K562 (cell line): ENCODE measurements around the gene ATP8B2.

Experiments used
- GATAD2B ChIP-seq: fragments of 450-650 bp; IDR thresholded peaks from 2 replicates; pipeline ENCODE4 v1.6.1; 2017; ENCODE audit warnings: mild to moderate bottlenecking, borderline replicate concordance
- MTA1 ChIP-seq: fragments of 450-650 bp; IDR thresholded peaks from 2 replicates; pipeline ENCODE4 v1.6.1; 2017; ENCODE audit warnings: borderline replicate concordance
- POLR2A ChIP-seq: fragments of 450-650 bp; conservative IDR thresholded peaks from 2 replicates; pipeline ENCODE4 v1.6.1; 2016
- RBM22 ChIP-seq: fragments of 200-400 bp; formaldehyde crosslinking; IDR thresholded peaks from 2 replicates; pipeline ENCODE4 v1.6.1; 2018; ENCODE audit warnings: low read length, low read depth; ENCODE audit not compliant: poor library complexity, severe bottlenecking
- SETDB1 ChIP-seq: IDR thresholded peaks from one replicate; pipeline ENCODE4 v1.6.1; 2012; ENCODE audit warnings: low read length, control low read depth, inconsistent platforms
- SRSF1 ChIP-seq: fragments of 200-400 bp; formaldehyde crosslinking; IDR thresholded peaks from 2 replicates; pipeline ENCODE4 v1.6.1; 2017; ENCODE audit warnings: mild to moderate bottlenecking, low read depth, low read length, moderate library complexity
- TARDBP ChIP-seq: fragments of 450-650 bp; IDR thresholded peaks from 2 replicates; pipeline ENCODE4 v1.6.1; 2016
- TF ChIP-seq, protein P1 (sequence below): sonication (generic); formaldehyde crosslinking; IDR thresholded peaks from 2 replicates; pipeline ENCODE4 v1.8.0; 2022; ENCODE audit warnings: missing genetic modification reagents, mild to moderate bottlenecking, borderline replicate concordance
- TF ChIP-seq, protein P2 (sequence below): fragments of 450-650 bp; formaldehyde crosslinking; IDR thresholded peaks from 2 replicates; pipeline ENCODE4 v1.4.0; 2022; ENCODE audit warnings: mild to moderate bottlenecking, moderate library complexity

DNA sequence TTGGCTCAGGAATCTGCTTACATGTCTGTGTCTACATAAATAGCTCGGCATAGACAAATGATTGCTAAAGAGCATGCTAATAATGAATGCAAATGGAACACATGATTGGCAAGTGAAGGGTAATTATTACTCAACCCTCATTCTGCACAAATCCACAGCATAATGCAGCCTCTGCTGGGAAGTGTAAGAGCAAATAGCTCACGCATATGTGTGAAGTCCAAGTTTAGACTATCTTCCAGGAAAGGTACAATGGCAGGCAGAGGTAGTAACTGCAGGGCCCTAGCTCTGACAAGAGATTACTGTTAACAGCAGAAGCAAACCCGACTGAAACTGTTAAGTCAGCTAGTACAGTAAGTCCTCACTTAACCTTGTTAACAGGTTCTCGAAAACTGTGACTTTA lies 72.8 kb downstream of the ATP8B2 start:
- TF ChIP-seq, protein P1, sequence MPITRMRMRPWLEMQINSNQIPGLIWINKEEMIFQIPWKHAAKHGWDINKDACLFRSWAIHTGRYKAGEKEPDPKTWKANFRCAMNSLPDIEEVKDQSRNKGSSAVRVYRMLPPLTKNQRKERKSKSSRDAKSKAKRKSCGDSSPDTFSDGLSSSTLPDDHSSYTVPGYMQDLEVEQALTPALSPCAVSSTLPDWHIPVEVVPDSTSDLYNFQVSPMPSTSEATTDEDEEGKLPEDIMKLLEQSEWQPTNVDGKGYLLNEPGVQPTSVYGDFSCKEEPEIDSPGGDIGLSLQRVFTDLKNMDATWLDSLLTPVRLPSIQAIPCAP (CRISPR knock-in tag), result no peak
- TF ChIP-seq GATAD2B (no peak), SETDB1 (no peak), POLR2A (no peak), MTA1 (no peak), RBM22 (no peak), TARDBP (no peak), SRSF1 (no peak)
- TF ChIP-seq, protein P2, sequence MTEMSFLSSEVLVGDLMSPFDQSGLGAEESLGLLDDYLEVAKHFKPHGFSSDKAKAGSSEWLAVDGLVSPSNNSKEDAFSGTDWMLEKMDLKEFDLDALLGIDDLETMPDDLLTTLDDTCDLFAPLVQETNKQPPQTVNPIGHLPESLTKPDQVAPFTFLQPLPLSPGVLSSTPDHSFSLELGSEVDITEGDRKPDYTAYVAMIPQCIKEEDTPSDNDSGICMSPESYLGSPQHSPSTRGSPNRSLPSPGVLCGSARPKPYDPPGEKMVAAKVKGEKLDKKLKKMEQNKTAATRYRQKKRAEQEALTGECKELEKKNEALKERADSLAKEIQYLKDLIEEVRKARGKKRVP (CRISPR knock-in tag), result no peak
